BJ (cell line): ENCODE results near the gene GLCCI1. TPM values are rescaled to one million over a fixed set of nuclear protein-coding genes. Genes with fewer than 3 reads are reported as not detected.

Source experiments
- CTCF ChIA-PET: fragments of 350-600 bp; formaldehyde crosslinking; extraction: SDS; loops from one replicate; lab custom pipeline; 2021; ENCODE audit warnings: antibody characterized with exemption, inconsistent platforms; lab: Yijun Ruan, JAX
- POLR2A ChIA-PET: fragments of 300-600 bp; sonication (Branson Sonifier 250); formaldehyde crosslinking; extraction: SDS; loops from one replicate; lab custom pipeline; 2021; ENCODE audit warnings: antibody characterized with exemption; lab: Charles Lee
- DNase-seq: peaks from one replicate; pipeline ENCODE4 v3.0.0-alpha.2; 2011; ENCODE audit warnings: low read depth
- H3K27me3 ChIP-seq: 2 replicates; pipeline ENCODE4 v1.6.0; 2011; ENCODE audit warnings: low read length; ENCODE audit not compliant: control insufficient read depth, insufficient read depth
- H3K36me3 ChIP-seq: 2 replicates; pipeline ENCODE4 v1.5.1; 2011; ENCODE audit warnings: low read length; ENCODE audit not compliant: control insufficient read depth, insufficient read depth
- H3K4me3 ChIP-seq: 2 replicates; pipeline ENCODE4 v1.5.1; 2011; ENCODE audit warnings: low read depth, mild to moderate bottlenecking, control low read depth, low read length
- CTCF ChIP-seq: IDR thresholded peaks from 2 replicates; pipeline ENCODE4 v1.5.1; 2011; ENCODE audit warnings: low read depth, mild to moderate bottlenecking, control low read depth, inconsistent platforms, low read length, moderate library complexity; ENCODE audit not compliant: insufficient read depth
- polyA plus RNA-seq: library from polyadenylated mRNA; depleted of rRNA; stranded (reverse); fragments of >200 nt; gene quantifications from 2 replicates; pipeline ENCODE4 v1.2.3, GENCODE V29; 2011

The GLCCI1 gene
- polyA plus RNA-seq, 1 experiment: 11.2 TPM

GRCh38 chr7:7984424-7984823 is 15.8 kb downstream of the GLCCI1 start:
- TF ChIP-seq CTCF: no peak
- no peaks in the 10 kb centered on the region for H3K27me3 ChIP-seq
- POLR2A ChIA-PET: no interaction called here

GRCh38 chr7:7988706-7989105 is 20.1 kb downstream of the GLCCI1 start:
- no peaks in the 10 kb centered on the region for H3K27me3 ChIP-seq
- DNase-seq: no peak
- ChIA-PET CTCF (interaction anchor here (1.4 kb wide), 1 partner anchor 307 kb away, joined by 3 read pairs; no protein-coding TSS in a partner anchor), POLR2A (no interaction called here)
- no peaks in the 10 kb centered on the region for H3K36me3 ChIP-seq
- no peak overlapping the region for H3K4me3 ChIP-seq
- TF ChIP-seq CTCF: no peak

More at GRCh38 chr7:7984424-7984823, 15.8 kb downstream of the GLCCI1 start:
- Histone ChIP-seq H3K36me3 (no peaks in the 10 kb centered on the region), H3K4me3 (no peak overlapping the region)
- no peak for DNase-seq
- CTCF ChIA-PET: no interaction called here

GRCh38 chr7:7989133-7989532 is 20.5 kb downstream of the GLCCI1 start:
- DNase-seq: no peak
- CTCF ChIA-PET: interaction anchor here (1.4 kb wide), 1 partner anchor 308 kb away, joined by 3 read pairs; no protein-coding TSS in a partner anchor
- TF ChIP-seq CTCF: no peak
- POLR2A ChIA-PET: no interaction called here
- H3K36me3 ChIP-seq: no peaks in the 10 kb centered on the region
- no peak overlapping the region for H3K4me3 ChIP-seq
- H3K27me3 ChIP-seq: no peaks in the 10 kb centered on the region

- H3K27me3 ChIP-seq: no peaks in the 10 kb centered on the region
- no peak for DNase-seq
- no peak overlapping the region for H3K4me3 ChIP-seq
- TF ChIP-seq CTCF: no peak
- POLR2A ChIA-PET: no interaction called here
- no peaks in the 10 kb centered on the region for H3K36me3 ChIP-seq
- CTCF ChIA-PET: interaction anchor here (1.4 kb wide), 1 partner anchor 308 kb away, joined by 3 read pairs; no protein-coding TSS in a partner anchor
These were observed 21.2 kb downstream of the GLCCI1 start for GRCh38 chr7:7989616-7990440.

GRCh38 chr7:7990441-7990761 is 21.8 kb downstream of the GLCCI1 start:
- no peak for TF ChIP-seq CTCF
- CTCF ChIA-PET: no interaction called here
- H3K36me3 ChIP-seq: no peaks in the 10 kb centered on the region
- no peaks in the 10 kb centered on the region for H3K27me3 ChIP-seq
- DNase-seq: no peak
- POLR2A ChIA-PET: no interaction called here
- no peak overlapping the region for H3K4me3 ChIP-seq
